GM19043 (cell line): ENCODE measurements around the gene F12.
"Not testable (repeated sequence)": the region's sequence is repeated elsewhere in the genome, so short reads cannot be mapped to it uniquely, and the experiment has no call there.

Experiments
- ATAC-seq: cut with Tn5 transposase; IDR thresholded peaks from one replicate; pipeline ENCODE4 v1.9.1; 2021; ENCODE audit warnings: low read depth; ENCODE audit not compliant: unreplicated experiment

Gene F12

DNA sequence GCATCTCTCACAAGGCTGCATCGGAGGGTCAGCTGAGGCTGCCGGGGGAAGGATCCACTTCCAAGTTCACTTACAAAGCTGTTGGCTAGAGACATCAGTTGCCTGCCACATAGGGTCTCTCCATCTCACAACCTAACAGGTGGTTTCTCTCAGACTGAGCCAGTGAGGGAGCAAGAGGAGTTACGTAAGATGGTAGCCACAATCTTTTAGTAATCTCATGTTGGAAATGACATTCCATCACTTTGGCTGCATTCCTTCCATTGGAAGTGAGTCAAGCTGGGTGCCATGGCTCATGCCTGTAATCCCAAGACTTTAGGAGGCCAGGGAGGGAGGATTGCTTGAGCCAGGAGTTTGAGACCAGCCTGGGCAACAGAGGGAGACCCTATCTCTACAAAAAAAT lies 9.7 kb upstream of the F12 start:
- no peak for ATAC-seq

DNA sequence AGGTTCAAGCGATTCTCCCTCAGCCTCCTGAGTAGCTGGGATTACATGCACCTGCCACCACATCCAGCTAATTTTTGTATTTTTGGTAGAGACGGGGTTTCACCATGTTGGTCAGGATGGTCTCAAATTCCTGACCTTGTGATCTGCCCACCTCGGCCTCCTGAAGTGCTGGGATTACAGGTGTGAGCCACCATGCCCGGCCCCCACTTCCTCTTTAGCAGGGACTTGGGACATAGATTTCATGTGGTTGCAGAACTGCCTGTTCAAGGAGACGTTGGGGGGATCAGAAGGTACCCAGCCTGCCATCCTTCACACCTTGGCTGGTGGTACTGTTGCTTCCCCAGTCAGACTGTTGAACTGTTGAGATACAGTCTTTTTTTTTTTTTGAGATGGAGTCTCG lies 7.7 kb upstream of the F12 start:
- ATAC-seq, result not testable (repeated sequence)

DNA sequence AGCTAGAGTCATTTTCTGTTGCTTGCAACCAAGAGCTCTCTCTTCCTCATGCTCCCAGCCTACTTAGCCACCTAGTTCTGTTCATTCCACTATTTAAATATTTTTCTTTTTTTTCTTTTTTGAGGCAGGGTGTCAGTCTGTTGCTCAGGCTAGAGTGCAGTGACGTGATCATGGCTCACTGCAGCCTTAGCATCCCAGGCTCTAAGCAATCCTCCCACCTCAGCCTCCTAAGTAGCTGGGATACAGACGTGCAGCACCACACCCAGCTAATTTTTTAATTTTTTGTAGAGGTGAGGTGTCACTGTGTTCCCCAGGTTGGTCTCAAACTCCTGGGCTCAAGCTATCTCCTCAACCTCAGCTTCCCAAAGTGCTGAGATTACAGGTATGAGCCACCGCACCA lies 5.1 kb upstream of the F12 start:
- ATAC-seq, result no peak

DNA sequence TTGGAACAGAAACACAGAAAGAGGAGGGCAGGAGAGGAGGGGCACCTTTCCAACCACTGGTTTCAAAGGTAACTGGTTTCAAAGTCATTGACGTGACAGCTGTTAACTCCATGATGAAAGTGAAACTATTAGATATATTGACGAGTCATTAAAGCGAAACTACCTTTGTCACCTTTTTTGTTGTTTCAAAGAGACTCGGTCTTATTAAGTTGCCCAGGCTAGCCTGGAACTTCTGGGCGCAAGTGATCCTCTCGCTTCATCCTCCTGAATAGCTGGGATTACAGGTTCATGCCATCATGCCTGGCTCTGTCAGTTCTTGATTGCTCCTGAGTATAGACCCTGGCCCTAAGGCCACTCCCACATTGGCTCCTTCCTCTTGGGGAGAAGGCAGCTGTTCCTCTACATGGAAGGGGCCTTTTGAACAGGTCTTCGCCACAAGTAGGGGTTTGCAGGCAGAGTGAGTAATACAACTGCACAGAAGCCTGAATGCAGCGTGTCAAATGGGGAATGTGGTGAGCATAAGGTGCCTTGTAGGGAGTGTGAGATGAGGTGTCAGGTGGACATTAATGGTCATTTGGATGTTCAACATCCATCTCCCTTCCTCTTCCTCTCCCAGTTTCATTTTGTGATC lies 3.4 kb upstream of the F12 start:
- peak; percentile 76 for ATAC-seq

DNA sequence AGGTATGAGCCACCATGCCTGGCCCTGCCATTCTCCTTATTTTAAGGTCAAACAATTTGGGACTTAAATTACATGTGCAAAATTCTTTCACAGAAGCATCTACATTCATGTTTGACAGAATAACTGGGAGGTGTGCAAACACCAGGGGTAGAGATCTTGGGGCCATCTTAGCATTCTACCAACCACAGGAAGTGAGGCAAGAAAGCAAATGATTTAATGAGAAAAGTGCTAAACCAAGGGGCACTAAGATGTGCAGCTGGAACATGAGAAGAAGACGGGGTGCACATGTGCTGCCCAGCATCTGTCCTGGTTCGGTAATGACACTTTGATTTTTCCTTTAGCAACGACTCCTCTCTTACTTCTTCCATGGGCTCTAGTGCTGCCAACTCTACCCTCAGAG lies 1.2 kb upstream of the F12 start:
- ATAC-seq, result no peak

DNA sequence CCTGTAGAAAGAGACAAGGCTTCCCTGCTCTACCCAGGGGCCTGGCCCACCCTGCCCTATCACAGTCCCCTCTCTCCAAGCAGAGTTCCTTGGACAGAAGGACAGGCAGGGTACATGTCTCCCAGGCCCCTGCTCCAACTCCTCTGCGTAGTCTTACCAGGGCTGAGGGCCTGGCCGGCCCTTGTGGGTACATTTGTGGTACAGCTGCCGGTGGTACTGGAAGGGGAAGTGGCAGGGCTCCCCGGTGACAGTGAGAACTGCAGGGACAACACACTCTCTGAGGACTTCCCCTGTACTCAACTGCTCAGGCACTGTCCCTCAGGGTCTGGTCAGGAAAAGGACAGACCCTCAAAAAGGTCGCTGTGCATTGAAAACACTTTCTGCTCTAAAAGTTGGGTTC lies 3.6 kb downstream of the F12 start:
- no peak for ATAC-seq

DNA sequence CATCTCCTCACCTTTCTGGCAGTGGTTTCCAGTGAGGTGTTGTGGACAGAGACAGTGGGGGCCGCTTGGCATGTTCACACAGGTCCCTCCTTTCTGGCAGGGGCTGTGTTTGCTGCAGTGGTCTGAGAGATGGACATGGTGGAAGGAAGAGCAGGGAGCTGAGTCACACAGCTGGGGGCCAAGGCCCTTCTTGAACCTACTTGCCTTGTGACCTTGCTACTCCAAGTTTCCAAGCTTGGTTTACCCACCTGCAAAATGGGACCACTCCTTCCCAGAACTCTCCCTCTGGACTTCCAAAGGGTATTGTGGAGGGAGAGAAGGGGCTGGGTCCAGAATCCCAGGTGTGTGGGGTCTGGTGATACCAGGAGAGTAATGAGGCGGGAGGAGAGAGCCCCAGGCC lies 4.1 kb downstream of the F12 start:
- no peak for ATAC-seq

DNA sequence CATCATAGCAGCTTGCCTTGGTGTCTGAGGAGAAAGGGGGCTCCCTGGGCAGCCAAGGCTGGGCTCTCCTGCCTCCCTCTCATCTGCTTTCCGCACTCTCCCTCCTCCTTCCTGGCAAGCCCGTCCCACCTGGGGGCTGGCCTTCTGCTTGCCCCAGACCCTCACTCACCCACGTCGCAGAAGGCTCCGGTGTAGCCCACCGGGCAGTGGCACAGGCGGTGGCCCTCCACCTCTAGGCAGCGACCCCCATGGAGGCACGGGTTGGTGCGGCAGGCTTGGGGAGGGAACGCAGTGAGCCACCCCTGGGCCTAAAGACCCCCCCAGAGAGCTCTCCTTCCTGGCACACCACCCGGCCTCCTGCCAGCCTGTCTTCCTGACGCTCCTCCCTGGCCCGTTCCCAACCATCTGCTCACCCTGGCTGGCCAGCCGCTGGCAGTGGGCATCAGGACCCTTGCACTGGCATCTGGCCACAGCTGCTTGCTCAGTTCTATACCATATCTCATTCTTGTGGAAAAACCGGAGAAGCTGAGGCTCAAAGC lies 4.7 kb downstream of the F12 start:
- no peak for ATAC-seq

DNA sequence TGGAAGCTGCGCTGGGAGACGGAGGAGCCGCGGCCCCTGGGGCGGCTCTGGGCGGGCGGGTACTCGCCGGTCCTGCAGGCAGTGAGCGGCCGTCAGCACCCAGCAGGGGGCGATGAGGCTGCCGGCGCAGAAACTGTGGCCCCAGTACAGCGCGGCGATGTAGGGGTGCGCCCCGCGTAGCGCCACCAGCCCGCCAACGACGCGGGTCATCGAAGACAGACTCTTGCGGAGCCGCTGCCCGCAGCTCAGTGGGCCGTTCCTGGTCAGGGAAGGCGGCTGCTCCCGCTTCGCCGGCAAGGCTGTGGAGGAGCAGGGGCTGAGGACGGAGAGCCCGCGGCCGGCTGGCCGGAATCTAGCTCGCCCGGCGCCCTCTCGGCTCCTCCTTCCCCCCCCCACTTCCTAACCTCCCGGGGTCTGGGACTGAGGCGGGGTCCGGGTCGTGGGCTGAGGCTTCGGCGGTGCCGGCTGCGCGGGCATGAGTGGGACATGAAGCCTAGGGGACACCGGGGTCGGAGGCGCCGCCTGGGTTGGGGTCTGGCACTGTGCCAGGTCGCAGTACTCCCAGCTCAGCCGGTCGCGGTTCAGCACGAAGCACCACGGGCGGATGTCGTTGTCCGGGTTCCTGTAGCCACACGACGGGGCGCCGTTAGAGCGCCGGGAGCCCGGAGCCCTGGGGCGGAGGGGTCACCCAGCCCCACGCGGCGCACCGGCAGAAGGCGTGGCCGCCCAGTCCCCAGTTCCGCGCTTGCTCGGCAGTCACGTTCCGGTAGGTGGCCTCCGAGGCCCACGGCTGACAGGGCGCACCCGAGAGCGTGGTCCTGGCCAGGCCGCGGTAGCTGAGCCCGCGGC lies 5.3 kb downstream of the F12 start:
- peak; percentile 65 for ATAC-seq

DNA sequence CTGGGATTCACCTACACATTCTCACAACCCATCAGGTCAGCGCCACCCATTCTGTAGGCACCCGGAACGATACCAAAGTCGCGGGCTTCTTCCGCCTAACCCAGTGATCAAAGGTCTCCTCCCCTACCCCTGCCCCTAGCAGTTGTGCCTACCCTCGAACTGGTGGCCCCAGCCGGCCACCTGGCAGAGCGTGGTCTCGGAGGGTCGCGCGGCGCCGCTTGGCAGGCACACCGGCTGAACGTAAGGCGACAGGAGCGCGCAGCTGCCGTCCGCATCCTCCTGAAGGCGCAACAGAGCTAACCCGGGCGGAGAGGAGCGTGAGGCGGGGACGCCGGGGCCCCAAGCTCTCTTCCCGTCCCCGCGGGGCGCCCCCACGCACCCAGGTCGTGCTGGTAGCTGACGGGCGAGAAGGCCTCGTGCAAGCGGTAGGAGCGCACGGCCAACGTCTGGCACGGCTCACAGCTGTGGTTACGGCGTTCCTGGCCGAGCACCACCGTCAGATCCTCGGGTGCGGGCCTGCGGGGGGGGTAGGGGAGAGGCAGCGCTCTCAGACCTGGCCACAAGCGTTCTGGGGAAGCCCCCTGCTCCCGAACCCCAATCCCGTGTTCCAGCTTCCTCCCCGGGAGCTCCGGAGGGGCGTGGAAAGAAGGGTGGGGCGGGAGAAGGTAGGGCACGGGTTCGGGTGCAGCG lies 6.1 kb downstream of the F12 start:
- ATAC-seq, result peak; percentile 9

DNA sequence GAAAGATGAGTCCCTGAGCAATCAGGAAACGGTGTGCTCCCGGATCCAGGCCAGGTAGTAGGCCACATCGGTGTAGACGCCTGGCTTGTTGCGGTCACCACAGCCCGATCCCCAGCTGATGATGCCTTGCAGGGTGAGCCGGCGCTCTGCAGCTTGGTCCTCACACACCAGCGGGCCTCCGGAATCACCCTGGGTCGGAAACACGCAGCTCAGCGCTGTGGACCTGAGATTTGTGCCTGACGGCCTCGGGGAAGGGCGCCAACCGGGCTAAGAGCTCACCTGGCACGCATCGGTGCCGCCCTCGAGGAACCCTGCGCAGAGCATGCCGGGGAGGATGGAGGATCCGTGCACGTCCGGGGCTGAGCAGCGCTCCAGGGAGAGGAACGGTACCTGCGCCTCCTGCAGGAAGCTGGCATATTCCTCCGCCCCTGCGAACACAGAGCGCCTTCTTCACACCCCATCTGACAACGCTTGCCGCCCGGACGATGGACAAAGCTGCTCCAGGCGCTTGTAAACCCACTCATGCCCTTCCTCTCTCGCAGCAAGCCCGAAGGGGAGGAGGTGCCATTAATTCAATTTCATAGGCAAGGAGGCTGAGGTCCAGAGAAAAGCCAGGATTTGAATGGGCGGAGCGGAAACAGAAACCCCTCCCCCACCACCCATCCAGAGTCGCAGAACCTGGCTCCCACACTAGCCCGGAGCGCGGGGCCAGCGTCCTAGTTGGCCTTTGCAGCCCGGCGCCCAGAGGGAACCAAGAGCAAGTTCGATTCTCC lies 6.9 kb downstream of the F12 start:
- ATAC-seq, result no peak

DNA sequence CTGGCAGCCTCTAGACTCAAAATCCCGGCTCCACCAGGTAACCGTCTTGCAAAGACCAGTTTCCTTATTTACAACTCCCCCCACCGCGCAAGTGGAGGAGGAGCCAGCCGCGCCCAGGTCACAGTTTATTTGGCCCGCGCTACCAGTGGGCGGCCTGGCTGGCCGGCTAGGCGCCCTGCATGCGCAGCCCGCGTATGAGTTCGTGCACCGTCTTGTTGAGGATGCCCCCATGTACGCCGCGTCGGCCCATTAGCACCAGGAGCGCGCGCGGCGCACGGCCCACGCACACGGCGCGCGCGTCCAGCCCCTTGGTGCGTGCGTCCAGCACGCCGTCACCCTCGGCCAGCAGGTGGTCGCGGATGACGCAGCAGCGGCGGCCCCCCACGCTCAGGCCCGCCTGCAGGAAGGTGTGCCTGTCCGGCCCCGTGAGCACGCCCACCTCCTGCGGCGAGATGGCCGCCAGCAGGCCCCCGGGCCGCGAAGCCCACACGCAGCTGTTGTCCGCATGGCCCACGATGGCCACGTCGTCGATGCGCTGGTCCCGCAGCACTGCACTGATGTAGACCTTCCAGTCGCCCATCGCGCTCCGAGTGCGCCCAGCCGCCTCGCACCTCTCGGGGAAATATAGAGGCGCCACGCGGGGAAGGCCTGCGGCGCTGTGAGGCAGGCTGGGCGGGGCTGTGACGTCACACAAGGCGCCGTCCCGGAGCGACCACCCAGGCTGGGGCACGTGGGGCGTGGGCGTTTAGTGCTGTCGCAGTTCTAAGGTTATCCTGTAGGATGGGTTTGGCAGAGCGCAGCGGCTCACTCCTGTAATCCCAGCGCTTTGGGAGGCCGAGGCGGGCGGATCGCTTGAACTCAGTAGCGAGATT lies 9.1 kb downstream of the F12 start, which contains the start of gene PFN3:
PFN3 (minus strand) TSS at position 665 of the 872 bp plus-strand sequence; CDS start at position 580, 85 bp downstream.
- no peak for ATAC-seq

DNA sequence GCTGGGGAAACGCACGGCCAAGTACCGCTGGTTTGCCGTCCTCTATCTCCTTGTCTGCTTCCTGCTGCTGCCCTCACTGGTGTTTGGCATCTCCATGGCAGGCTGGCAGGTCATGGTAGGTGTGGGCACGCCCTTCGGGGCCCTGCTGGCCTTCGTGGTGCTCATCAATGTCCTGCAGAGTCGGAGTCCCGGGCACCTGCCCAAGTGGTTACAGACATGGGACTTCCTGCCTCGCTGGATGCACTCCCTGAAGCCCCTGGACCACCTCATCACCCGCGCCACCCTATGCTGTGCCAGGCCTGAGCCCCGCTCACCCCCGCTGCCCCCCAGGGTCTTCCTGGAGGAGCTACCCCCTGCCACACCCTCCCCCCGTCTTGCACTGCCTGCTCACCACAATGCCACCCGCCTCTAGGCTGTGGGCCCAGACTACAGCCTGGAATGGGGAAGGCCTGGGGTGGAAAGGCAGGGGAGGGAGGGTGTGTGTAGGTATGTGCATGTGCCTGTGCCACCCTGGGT lies 11.4 kb downstream of the F12 start:
- no peak for ATAC-seq

DNA sequence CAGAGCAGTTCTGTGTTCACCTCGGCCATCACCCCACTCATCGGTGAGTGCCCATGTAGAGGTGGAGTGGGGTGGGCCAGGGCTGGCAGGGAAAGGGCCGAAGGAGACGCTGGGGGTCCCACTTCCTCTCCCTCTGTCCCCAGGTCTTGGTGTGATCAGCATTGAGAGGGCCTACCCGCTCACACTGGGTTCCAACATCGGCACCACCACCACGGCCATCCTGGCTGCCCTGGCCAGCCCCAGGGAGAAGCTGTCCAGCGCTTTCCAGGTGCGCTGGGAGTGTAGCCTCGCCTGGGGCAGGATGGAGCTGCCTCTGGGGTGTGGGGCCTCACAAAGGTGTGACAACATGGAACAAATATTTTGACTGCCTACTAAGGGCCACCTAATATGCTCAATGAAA lies 12.6 kb downstream of the F12 start:
- no peak for ATAC-seq

DNA sequence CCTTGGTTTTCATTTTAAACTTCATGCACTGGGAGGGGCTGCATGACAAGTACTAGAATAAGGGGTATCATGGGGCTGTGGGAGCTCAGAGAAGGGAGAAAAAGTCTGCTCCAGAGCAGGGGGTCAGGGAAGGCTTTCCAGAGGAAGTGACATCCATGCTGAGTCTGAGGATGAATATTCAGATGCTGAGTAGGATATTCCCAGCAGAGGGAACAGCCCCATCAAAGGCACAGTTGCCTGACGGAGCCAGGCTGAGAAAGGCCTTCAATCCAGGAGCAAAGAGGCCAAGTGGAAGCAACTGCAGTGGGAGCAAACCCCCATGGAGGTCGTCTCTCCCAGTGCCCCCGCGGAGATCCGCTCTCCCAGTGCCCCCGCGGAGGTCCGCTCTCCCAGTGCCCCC lies 13.3 kb downstream of the F12 start:
- no peak for ATAC-seq

DNA sequence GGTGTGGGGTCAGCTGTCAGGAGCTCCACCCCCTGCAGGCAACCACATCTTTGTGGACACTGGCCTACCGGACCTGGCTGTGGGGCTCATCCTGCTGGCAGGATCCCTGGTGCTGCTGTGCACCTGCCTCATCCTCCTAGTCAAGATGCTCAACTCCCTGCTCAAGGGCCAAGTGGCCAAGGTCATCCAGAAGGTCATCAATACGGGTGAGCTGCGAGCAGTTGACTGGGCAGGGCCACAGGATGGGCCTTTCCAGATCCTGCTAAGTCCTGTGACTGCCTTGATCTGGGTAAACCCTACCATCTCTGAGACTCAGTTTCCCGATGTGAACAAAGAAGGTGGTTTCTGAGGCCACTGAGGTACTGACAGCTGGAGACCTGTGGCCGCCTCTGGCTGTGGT lies 15.4 kb downstream of the F12 start:
- ATAC-seq, result no peak

DNA sequence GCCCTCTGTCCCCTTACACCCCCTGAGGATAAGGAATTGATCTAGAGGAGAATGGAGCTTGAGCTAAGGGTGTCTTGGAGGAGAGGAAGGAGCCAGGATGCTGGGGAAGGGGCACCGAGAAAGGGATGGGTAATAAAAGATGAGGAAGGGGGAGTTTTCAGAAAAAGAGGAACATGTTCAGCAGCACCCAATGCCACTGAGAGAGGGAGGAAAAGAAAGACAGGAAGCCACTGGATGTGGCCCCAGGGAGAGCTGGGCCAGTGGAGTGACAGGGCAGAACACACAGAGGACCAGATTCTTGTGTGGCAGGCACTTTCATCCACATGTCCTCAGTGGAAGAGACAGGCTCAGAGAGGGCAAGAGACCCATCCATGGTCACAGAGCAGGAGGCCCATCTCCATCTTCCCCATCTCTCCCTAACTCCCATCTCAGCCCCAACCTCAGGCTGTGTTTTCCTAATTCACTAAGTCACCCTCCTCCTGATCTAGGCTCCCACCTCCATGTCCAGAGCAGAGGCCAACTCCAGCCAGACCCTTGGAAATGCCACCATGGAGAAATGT lies 16.1 kb downstream of the F12 start:
- ATAC-seq, result no peak

DNA sequence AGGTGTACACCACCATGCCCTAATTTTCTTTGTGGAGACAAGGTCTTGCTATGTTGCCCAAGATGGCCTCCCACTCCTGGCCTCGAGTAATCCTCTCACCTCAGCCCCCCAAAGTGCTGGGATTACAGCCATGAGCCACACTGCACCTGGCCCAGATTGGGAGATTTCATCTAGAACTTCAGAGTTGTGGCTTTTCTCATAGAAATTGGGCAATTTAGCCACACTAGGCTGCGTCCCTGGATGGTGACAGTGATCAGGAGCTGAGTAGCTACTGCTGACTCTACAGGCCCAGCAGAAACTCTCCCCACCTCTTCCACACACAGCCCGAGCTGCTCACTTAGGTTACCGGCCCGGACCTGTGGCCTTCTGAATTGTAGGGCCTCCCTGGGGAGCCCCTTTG lies 16.6 kb downstream of the F12 start:
- ATAC-seq, result no peak
